BE2C (cell line): ENCODE data around the gene CCDC30.

Source experiments
- DNase-seq: peaks from one replicate; pipeline ENCODE4 v3.0.0-alpha.2; 2020
- H3K27me3 ChIP-seq: fragments of 250-450 bp; sonication (Bioruptor Pico); 2 replicates; pipeline ENCODE4 v1.5.1; 2020; ENCODE audit warnings: mild to moderate bottlenecking
- H3K36me3 ChIP-seq: fragments of 250-450 bp; sonication (Bioruptor Pico); 2 replicates; pipeline ENCODE4 v1.5.1; 2020; ENCODE audit warnings: mild to moderate bottlenecking
- H3K4me1 ChIP-seq: fragments of 250-450 bp; sonication (Bioruptor Pico); 2 replicates; pipeline ENCODE4 v1.5.1; 2020
- H3K4me3 ChIP-seq: 2 replicates; pipeline ENCODE4 v1.5.1; 2011; ENCODE audit warnings: low read depth, low read length
- H3K9me3 ChIP-seq: fragments of 250-450 bp; sonication (Bioruptor Pico); 2 replicates; pipeline ENCODE4 v1.5.1; 2020
- CTCF ChIP-seq: IDR thresholded peaks from 2 replicates; pipeline ENCODE4 v1.5.1; 2012; ENCODE audit warnings: mild to moderate bottlenecking, low read depth, low read length

The CCDC30 gene

DNA sequence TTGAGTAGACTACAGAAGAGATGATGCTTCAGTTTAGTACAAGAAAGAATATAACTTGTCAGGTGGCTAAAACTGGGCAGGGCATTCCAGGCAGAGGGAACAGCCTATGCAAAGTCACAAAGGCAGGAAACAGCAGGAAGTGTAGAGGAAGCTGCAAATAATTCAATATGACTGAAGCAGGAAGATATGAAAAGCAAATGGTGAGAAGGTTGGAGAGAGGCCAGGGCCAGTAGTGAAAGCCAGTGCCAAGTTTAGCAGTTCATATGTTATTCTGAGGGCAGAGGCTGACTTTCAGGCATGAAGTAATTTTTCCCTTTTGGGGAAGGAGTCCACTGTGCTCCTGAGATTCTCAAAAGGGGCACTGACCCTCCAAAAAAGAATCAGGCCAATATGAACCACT is 211.1 kb downstream of the CCDC30 start:
- no peaks in the 10 kb centered on the region for H3K9me3 ChIP-seq
- DNase-seq: no peak
- no peak overlapping the region for H3K4me3 ChIP-seq
- no peaks in the 10 kb centered on the region for H3K27me3 ChIP-seq
- TF ChIP-seq CTCF: no peak
- no peaks in the 10 kb centered on the region for H3K36me3 ChIP-seq
- no peaks in the 10 kb centered on the region for H3K4me1 ChIP-seq

GRCh38 chr1:42674682-42675081 is 211.6 kb downstream of the CCDC30 start:
- Histone ChIP-seq H3K4me3 (no peak overlapping the region), H3K27me3 (no peaks in the 10 kb centered on the region), H3K36me3 (no peaks in the 10 kb centered on the region), H3K9me3 (no peaks in the 10 kb centered on the region), H3K4me1 (no peaks in the 10 kb centered on the region)
- no peak for DNase-seq
- TF ChIP-seq CTCF: no peak

- H3K9me3 ChIP-seq: no peaks in the 10 kb centered on the region
- no peak for DNase-seq
- H3K27me3 ChIP-seq: no peaks in the 10 kb centered on the region
- H3K4me3 ChIP-seq: no peak overlapping the region
- H3K4me1 ChIP-seq: no peaks in the 10 kb centered on the region
- no peaks in the 10 kb centered on the region for H3K36me3 ChIP-seq
- TF ChIP-seq CTCF: no peak
Measured at GRCh38 chr1:42675467-42675866, 212.4 kb downstream of the CCDC30 start.

- Histone ChIP-seq H3K4me1 (no peaks in the 10 kb centered on the region), H3K36me3 (no peaks in the 10 kb centered on the region), H3K9me3 (no peaks in the 10 kb centered on the region), H3K4me3 (no peak overlapping the region), H3K27me3 (no peaks in the 10 kb centered on the region)
- DNase-seq: no peak
- no peak for TF ChIP-seq CTCF
Measured at GRCh38 chr1:42676534-42677087, 213.5 kb downstream of the CCDC30 start.

DNA sequence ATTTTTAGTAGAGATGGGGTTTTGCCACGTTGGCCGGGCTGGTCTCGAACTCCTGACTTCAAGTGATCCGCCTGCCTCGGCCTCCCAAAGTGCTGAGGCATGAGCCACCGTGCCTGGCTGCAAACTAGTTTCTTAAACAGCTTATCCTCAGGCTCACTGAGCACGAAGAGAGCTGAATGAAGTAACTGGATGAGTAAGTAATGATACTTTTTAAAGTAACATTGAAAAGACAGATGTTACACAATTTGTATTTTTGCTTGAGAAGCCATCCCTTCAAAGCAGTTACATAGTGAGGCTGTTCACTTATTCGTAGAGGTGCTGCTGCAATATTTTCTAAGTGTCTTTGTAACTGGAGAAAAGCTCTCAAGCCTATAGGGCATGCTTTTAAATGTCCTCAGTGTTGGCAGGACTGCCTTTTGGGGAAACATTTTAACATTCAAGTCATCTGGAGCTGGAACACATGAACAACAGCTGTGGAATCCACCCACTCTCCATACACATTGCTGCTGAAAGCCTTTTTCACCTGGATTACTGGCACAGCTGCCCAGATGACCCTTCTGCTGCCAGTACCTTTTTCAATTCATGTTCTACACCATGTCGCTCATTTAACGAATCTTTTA is 216.4 kb downstream of the CCDC30 start:
- Histone ChIP-seq H3K4me3 (no peak overlapping the region), H3K36me3 (peaks cover 12% of the 10 kb centered on the region), H3K27me3 (no peaks in the 10 kb centered on the region), H3K9me3 (no peaks in the 10 kb centered on the region), H3K4me1 (no peaks in the 10 kb centered on the region)
- no peak for TF ChIP-seq CTCF
- no peak for DNase-seq

GRCh38 chr1:42680055-42680454 is 217.0 kb downstream of the CCDC30 start:
- DNase-seq: no peak
- no peaks in the 10 kb centered on the region for H3K4me1 ChIP-seq
- H3K36me3 ChIP-seq: peaks cover 15% of the 10 kb centered on the region
- H3K9me3 ChIP-seq: no peaks in the 10 kb centered on the region
- TF ChIP-seq CTCF: no peak
- no peak overlapping the region for H3K4me3 ChIP-seq
- no peaks in the 10 kb centered on the region for H3K27me3 ChIP-seq
